Fibroblast of pulmonary artery (primary cell): Measurements from ENCODE around the gene MRPL4.

Experiments used
- DNase-seq: peaks from one replicate; pipeline ENCODE4 v3.0.0-alpha.2; 2010; ENCODE audit warnings: low read depth
- H3K4me3 ChIP-seq: replicated peaks from 2 replicates; pipeline ENCODE4 v1.5.1; 2011; ENCODE audit warnings: low read depth, mild to moderate bottlenecking, control low read depth, low read length, moderate library complexity
- TF ChIP-seq, protein P1 (sequence below): IDR thresholded peaks from 2 replicates; pipeline ENCODE4 v1.5.1; 2011; ENCODE audit warnings: mild to moderate bottlenecking, control low read depth, low read length, inconsistent platforms; ENCODE audit errors: missing control alignments

The MRPL4 gene

DNA sequence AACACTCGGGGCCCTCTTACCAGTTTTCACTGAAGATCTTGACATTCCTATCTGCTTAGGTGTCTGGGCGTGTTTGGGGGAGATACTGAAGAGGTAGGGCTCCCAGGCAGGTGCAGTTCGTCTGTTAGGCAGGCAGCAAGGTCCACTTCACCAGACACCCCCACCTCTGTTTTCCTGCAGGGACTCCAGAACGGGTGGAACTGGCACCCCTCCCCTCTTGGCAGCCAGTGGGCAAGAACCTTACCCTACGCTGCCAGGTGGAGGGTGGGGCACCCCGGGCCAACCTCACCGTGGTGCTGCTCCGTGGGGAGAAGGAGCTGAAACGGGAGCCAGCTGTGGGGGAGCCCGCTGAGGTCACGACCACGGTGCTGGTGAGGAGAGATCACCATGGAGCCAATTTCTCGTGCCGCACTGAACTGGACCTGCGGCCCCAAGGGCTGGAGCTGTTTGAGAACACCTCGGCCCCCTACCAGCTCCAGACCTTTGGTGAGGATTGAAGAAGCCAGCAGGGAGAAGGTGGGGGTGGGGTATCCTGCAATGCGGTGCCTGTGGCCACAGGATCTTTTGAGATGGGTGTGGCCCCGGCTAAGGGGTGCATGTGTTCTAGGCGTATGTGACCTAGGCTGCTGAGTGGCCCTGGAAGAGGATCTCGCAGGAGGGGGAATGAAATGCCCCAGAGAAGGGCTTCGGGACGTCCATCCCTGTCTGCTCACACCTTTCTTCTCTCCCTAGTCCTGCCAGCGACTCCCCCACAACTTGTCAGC lies 31.5 kb downstream of the MRPL4 start:
- H3K4me3 ChIP-seq = no peak overlapping the region
- no peak for DNase-seq
- TF ChIP-seq, protein P1, sequence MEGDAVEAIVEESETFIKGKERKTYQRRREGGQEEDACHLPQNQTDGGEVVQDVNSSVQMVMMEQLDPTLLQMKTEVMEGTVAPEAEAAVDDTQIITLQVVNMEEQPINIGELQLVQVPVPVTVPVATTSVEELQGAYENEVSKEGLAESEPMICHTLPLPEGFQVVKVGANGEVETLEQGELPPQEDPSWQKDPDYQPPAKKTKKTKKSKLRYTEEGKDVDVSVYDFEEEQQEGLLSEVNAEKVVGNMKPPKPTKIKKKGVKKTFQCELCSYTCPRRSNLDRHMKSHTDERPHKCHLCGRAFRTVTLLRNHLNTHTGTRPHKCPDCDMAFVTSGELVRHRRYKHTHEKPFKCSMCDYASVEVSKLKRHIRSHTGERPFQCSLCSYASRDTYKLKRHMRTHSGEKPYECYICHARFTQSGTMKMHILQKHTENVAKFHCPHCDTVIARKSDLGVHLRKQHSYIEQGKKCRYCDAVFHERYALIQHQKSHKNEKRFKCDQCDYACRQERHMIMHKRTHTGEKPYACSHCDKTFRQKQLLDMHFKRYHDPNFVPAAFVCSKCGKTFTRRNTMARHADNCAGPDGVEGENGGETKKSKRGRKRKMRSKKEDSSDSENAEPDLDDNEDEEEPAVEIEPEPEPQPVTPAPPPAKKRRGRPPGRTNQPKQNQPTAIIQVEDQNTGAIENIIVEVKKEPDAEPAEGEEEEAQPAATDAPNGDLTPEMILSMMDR = no peak

DNA sequence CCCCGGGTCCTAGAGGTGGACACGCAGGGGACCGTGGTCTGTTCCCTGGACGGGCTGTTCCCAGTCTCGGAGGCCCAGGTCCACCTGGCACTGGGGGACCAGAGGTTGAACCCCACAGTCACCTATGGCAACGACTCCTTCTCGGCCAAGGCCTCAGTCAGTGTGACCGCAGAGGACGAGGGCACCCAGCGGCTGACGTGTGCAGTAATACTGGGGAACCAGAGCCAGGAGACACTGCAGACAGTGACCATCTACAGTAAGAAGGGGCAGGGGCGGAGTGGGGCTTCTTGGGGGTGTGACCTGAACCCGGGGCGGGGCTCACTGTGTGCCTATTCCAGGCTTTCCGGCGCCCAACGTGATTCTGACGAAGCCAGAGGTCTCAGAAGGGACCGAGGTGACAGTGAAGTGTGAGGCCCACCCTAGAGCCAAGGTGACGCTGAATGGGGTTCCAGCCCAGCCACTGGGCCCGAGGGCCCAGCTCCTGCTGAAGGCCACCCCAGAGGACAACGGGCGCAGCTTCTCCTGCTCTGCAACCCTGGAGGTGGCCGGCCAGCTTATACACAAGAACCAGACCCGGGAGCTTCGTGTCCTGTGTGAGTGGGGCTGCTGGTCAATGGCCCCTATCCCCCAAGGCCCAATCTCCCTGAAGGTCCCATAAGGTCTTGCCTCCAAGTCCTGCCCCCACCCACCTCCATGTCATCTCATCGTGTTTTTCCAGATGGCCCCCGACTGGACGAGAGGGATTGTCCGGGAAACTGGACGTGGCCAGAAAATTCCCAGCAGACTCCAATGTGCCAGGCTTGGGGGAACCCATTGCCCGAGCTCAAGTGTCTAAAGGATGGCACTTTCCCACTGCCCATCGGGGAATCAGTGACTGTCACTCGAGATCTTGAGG lies 32.3 kb downstream of the MRPL4 start:
- TF ChIP-seq, protein P1 = no peak
- H3K4me3 ChIP-seq = no peak overlapping the region
- DNase-seq = no peak

DNA sequence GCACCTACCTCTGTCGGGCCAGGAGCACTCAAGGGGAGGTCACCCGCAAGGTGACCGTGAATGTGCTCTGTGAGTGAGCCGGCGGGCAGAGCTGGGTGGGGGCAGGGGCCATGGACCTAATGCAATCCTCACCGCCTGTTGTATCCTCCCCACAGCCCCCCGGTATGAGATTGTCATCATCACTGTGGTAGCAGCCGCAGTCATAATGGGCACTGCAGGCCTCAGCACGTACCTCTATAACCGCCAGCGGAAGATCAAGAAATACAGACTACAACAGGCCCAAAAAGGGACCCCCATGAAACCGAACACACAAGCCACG lies 32.9 kb downstream of the MRPL4 start:
- no peak for DNase-seq
- no peak overlapping the region for H3K4me3 ChIP-seq
- TF ChIP-seq, protein P1 = no peak

DNA sequence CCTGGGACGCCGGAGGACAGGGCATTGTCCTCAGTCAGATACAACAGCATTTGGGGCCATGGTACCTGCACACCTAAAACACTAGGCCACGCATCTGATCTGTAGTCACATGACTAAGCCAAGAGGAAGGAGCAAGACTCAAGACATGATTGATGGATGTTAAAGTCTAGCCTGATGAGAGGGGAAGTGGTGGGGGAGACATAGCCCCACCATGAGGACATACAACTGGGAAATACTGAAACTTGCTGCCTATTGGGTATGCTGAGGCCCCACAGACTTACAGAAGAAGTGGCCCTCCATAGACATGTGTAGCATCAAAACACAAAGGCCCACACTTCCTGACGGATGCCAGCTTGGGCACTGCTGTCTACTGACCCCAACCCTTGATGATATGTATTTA lies 33.4 kb downstream of the MRPL4 start:
- TF ChIP-seq, protein P1 = no peak
- no peak overlapping the region for H3K4me3 ChIP-seq
- DNase-seq = no peak

DNA sequence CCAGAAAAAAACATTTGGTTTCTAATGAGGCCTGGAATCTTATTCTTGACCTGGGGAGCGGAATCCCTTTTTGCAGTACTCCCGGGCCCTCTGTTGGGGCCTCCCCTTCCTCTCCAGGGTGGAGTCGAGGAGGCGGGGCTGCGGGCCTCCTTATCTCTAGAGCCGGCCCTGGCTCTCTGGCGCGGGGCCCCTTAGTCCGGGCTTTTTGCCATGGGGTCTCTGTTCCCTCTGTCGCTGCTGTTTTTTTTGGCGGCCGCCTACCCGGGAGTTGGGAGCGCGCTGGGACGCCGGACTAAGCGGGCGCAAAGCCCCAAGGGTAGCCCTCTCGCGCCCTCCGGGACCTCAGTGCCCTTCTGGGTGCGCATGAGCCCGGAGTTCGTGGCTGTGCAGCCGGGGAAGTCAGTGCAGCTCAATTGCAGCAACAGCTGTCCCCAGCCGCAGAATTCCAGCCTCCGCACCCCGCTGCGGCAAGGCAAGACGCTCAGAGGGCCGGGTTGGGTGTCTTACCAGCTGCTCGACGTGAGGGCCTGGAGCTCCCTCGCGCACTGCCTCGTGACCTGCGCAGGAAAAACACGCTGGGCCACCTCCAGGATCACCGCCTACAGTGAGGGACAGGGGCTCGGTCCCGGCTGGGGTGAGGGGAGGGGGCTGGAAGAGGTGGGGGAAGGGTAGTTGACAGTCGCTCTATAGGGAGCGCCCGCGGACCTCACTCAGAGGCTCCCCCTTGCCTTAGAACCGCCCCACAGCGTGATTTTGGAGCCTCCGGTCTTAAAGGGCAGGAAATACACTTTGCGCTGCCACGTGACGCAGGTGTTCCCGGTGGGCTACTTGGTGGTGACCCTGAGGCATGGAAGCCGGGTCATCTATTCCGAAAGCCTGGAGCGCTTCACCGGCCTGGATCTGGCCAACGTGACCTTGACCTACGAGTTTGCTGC lies 35.1 kb downstream of the MRPL4 start, which contains the start of gene ICAM4:
Gene ICAM4, plus strand, starts transcription at position 153 of the 935 bp plus-strand sequence. Its CDS starts 58 bp downstream, at position 211.
- TF ChIP-seq, protein P1 = no peak
- H3K4me3 ChIP-seq = peak within 1 kb of the TSS; percentile 12
- DNase-seq = peak; percentile 74

DNA sequence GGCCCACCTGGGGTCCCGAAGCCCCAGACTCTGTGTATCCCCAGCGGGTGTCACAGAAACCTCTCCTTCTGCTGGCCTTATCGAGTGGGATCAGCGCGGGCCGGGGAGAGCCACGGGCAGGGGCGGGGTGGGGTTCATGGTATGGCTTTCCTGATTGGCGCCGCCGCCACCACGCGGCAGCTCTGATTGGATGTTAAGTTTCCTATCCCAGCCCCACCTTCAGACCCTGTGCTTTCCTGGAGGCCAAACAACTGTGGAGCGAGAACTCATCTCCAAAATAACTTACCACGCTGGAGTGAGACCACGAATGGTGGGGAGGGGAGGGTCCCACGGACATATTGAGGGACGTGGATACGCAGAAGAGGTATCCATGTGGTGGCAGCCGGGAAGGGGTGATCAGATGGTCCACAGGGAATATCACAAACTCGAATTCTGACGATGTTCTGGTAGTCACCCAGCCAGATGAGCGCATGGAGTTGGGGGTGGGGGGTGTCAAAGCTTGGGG lies 36.7 kb downstream of the MRPL4 start:
- TF ChIP-seq, protein P1 = no peak
- peak; percentile 40 for DNase-seq
- H3K4me3 ChIP-seq = peak overlapping the region; percentile 54
